Measurements from ENCODE around the gene MRGPRX4.

GRCh38 chr11:18221274-18221876 lies 48.7 kb downstream of the MRGPRX4 start:
- TF ChIP-seq, protein P1, sequence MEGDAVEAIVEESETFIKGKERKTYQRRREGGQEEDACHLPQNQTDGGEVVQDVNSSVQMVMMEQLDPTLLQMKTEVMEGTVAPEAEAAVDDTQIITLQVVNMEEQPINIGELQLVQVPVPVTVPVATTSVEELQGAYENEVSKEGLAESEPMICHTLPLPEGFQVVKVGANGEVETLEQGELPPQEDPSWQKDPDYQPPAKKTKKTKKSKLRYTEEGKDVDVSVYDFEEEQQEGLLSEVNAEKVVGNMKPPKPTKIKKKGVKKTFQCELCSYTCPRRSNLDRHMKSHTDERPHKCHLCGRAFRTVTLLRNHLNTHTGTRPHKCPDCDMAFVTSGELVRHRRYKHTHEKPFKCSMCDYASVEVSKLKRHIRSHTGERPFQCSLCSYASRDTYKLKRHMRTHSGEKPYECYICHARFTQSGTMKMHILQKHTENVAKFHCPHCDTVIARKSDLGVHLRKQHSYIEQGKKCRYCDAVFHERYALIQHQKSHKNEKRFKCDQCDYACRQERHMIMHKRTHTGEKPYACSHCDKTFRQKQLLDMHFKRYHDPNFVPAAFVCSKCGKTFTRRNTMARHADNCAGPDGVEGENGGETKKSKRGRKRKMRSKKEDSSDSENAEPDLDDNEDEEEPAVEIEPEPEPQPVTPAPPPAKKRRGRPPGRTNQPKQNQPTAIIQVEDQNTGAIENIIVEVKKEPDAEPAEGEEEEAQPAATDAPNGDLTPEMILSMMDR (IDR thresholded peaks at IDR 0.05; ENCODE audit: insufficient read depth, low read length, poor library complexity, severe bottlenecking) = no peak
- no peak for TF ChIP-seq EZH2phosphoT487 (conservative IDR thresholded peaks at IDR 0.05; ENCODE audit: low read length)
